IMR-90 (cell line): ENCODE data around the gene CEP68. TPM values are rescaled to one million over a fixed set of nuclear protein-coding genes. Genes with fewer than 3 reads are reported as not detected.

ENCODE experiments used
- ATAC-seq: fragments of 200-7000 bp; cut with Tn5 transposase; 2 replicates; pipeline ENCODE4 v1.9.1; 2020; ENCODE audit warnings: low read depth, mild to moderate bottlenecking, moderate library complexity
- BruUV-seq: library from RNA; stranded (reverse); fragments of 400-500 nt; replicated peaks from 2 replicates; lab custom pipeline; 2021; lab: Mats Ljungman, UMichigan
- CTCF ChIA-PET: fragments of 300-600 bp; formaldehyde crosslinking; extraction: SDS; loops from one replicate; lab custom pipeline; 2021; ENCODE audit warnings: antibody characterized with exemption; lab: Yijun Ruan, JAX
- POLR2A ChIA-PET: fragments of 300-600 bp; sonication (Branson Sonifier 250); formaldehyde crosslinking; loops from one replicate; lab custom pipeline; 2022; ENCODE audit warnings: antibody characterized with exemption; ENCODE audit not compliant: unreplicated experiment; lab: Charles Lee
- DNase-seq: peaks from one replicate; pipeline ENCODE4 v3.0.0; 2013
- H2AFZ ChIP-seq: replicated peaks from 2 replicates; pipeline ENCODE3; 2013; ENCODE audit warnings: low read length, mild to moderate bottlenecking; ENCODE audit not compliant: poor library complexity
- H2AK5ac ChIP-seq: 2 replicates; pipeline ENCODE4 v1.6.1; 2013; ENCODE audit warnings: low read depth, low read length, inconsistent platforms
- H2AK9ac ChIP-seq: replicated peaks from 2 replicates; pipeline ENCODE3; 2013; ENCODE audit warnings: mild to moderate bottlenecking, low read depth, low read length, moderate library complexity; ENCODE audit not compliant: poor library complexity
- H2BK120ac ChIP-seq: 2 replicates; pipeline ENCODE4 v1.6.1; 2013; ENCODE audit warnings: low read depth, low read length, inconsistent platforms
- H2BK15ac ChIP-seq: 3 replicates; pipeline ENCODE4 v1.6.1; 2013; ENCODE audit warnings: low read depth, low read length, inconsistent platforms
- H2BK20ac ChIP-seq: 2 replicates; pipeline ENCODE4 v1.6.1; 2013; ENCODE audit warnings: low read depth, mild to moderate bottlenecking, inconsistent platforms, low read length, moderate library complexity
- H2BK5ac ChIP-seq: 2 replicates; pipeline ENCODE4 v1.6.1; 2013; ENCODE audit warnings: mild to moderate bottlenecking, low read depth, low read length, inconsistent platforms; ENCODE audit not compliant: poor library complexity, severe bottlenecking
- H3K14ac ChIP-seq: replicated peaks from 2 replicates; pipeline ENCODE4 v1.6.1; 2013; ENCODE audit warnings: low read depth, low read length, inconsistent platforms
- H3K18ac ChIP-seq: 2 replicates; pipeline ENCODE4 v1.6.1; 2013; ENCODE audit warnings: low read depth, low read length, control low read depth
- H3K23ac ChIP-seq: 2 replicates; pipeline ENCODE4 v1.6.1; 2013; ENCODE audit warnings: low read depth, low read length, inconsistent platforms
- H3K27ac ChIP-seq: 2 replicates; pipeline ENCODE4 v1.5.1; 2013; ENCODE audit warnings: mild to moderate bottlenecking, control low read depth, low read length; ENCODE audit not compliant: insufficient read depth
- H3K27me3 ChIP-seq: 2 replicates; pipeline ENCODE4 v1.6.1; 2013; ENCODE audit warnings: low read length; ENCODE audit not compliant: control insufficient read depth, insufficient read depth
- H3K36me3 ChIP-seq: 2 replicates; pipeline ENCODE4 v1.6.1; 2013; ENCODE audit warnings: low read length, mixed read lengths; ENCODE audit not compliant: control insufficient read depth, insufficient read depth
- H3K4ac ChIP-seq: 2 replicates; pipeline ENCODE4 v1.6.1; 2013; ENCODE audit warnings: low read depth, low read length, inconsistent platforms
- H3K4me1 ChIP-seq: 2 replicates; pipeline ENCODE4 v1.6.1; 2013; ENCODE audit warnings: low read length, mixed read lengths; ENCODE audit not compliant: control insufficient read depth, insufficient read depth
- H3K4me2 ChIP-seq: 2 replicates; pipeline ENCODE4 v1.6.1; 2013; ENCODE audit warnings: low read depth, mild to moderate bottlenecking, control low read depth, low read length, moderate library complexity
- H3K4me3 ChIP-seq: 2 replicates; pipeline ENCODE4 v1.5.1; 2013; ENCODE audit warnings: low read depth, mild to moderate bottlenecking, control low read depth, low read length, moderate library complexity; ENCODE audit not compliant: insufficient read depth
- H3K56ac ChIP-seq: 2 replicates; pipeline ENCODE4 v1.6.1; 2013; ENCODE audit warnings: low read length, inconsistent platforms; ENCODE audit not compliant: insufficient read depth; ENCODE audit errors: extremely low read depth
- H3K79me1 ChIP-seq, 2 experiments: 2 replicates each; pipeline ENCODE4 v1.6.1; 2013; ENCODE audit warnings: low read length in 2 of 2, inconsistent platforms in 1 of 2, low read depth in 1 of 2
- H3K9ac ChIP-seq: 2 replicates; pipeline ENCODE4 v1.6.1; 2013; ENCODE audit warnings: low read depth, low read length, control low read depth
- H3K9me1 ChIP-seq: 2 replicates; pipeline ENCODE4 v1.6.1; 2013; ENCODE audit warnings: low read length, inconsistent platforms; ENCODE audit not compliant: insufficient read depth
- H3K9me3 ChIP-seq: 2 replicates; pipeline ENCODE4 v1.6.1; 2013; ENCODE audit warnings: low read length; ENCODE audit not compliant: control insufficient read depth, insufficient read depth
- H4K20me1 ChIP-seq: 2 replicates; pipeline ENCODE4 v1.6.1; 2013; ENCODE audit warnings: low read length, inconsistent platforms; ENCODE audit not compliant: insufficient read depth
- H4K5ac ChIP-seq: 2 replicates; pipeline ENCODE4 v1.6.1; 2013; ENCODE audit warnings: mild to moderate bottlenecking, low read depth, low read length, control low read depth
- H4K8ac ChIP-seq, 2 experiments: 2 replicates each; pipeline ENCODE4 v1.6.1; 2013; ENCODE audit warnings: low read depth in 2 of 2, low read length in 2 of 2, control low read depth in 1 of 2, inconsistent platforms in 1 of 2
- H4K91ac ChIP-seq: 2 replicates; pipeline ENCODE4 v1.6.1; 2013; ENCODE audit warnings: low read depth, low read length, inconsistent platforms; ENCODE audit not compliant: insufficient read depth
- BHLHE40 ChIP-seq: fragments of 150-350 bp; IDR thresholded peaks from 2 replicates; pipeline ENCODE4 v1.6.1; 2016; ENCODE audit warnings: mild to moderate bottlenecking, low read depth, low read length
- CEBPB ChIP-seq: IDR thresholded peaks from 2 replicates; pipeline ENCODE4 v1.6.1; 2012; ENCODE audit warnings: low read depth, low read length, improper control_type of control experiment
- CHD1 ChIP-seq: IDR thresholded peaks from 2 replicates; pipeline ENCODE4 v1.6.1; 2012; ENCODE audit warnings: low read depth, low read length, improper control_type of control experiment
- FOS ChIP-seq: fragments of 150-350 bp; IDR thresholded peaks from 2 replicates; pipeline ENCODE4 v1.6.1; 2016; ENCODE audit warnings: low read depth, low read length
- MAFK ChIP-seq: IDR thresholded peaks from 2 replicates; pipeline ENCODE4 v1.6.1; 2012; ENCODE audit warnings: low read depth, low read length, improper control_type of control experiment
- MAZ ChIP-seq: IDR thresholded peaks from 2 replicates; pipeline ENCODE4 v1.6.1; 2012; ENCODE audit warnings: low read depth, mild to moderate bottlenecking, low read length, improper control_type of control experiment, moderate library complexity, borderline replicate concordance
- MXI1 ChIP-seq: IDR thresholded peaks from 2 replicates; pipeline ENCODE4 v1.6.1; 2012; ENCODE audit warnings: low read depth, mild to moderate bottlenecking, low read length, moderate library complexity, borderline replicate concordance
- NFE2L2 ChIP-seq: fragments of 150-350 bp; IDR thresholded peaks from 2 replicates; pipeline ENCODE4 v1.6.1; 2016; ENCODE audit warnings: low read depth, mild to moderate bottlenecking, low read length
- POLR2A ChIP-seq: IDR thresholded peaks from 2 replicates; pipeline ENCODE4 v1.6.1; 2012; ENCODE audit warnings: mild to moderate bottlenecking, low read depth, low read length
- RAD21 ChIP-seq: IDR thresholded peaks from 2 replicates; pipeline ENCODE4 v1.6.1; 2012; ENCODE audit warnings: low read length, improper control_type of control experiment
- RCOR1 ChIP-seq: IDR thresholded peaks from 2 replicates; pipeline ENCODE4 v1.6.1; 2012; ENCODE audit warnings: mild to moderate bottlenecking, low read length, improper control_type of control experiment; ENCODE audit not compliant: insufficient replicate concordance
- RFX5 ChIP-seq: IDR thresholded peaks from 2 replicates; pipeline ENCODE4 v1.8.0; 2012; ENCODE audit warnings: low read depth, mild to moderate bottlenecking, low read length, moderate library complexity
- SMC3 ChIP-seq: fragments of 150-350 bp; IDR thresholded peaks from 2 replicates; pipeline ENCODE4 v1.6.1; 2016; ENCODE audit warnings: low read depth, mild to moderate bottlenecking, antibody characterized with exemption, low read length, moderate library complexity
- WGBS, 2 experiments: methylation state at CpG; one replicate each; pipeline versions ENCODE4 v1.1.5 to v1.1.7; 2013; ENCODE audit warnings: missing lambda C conversion rate in 2 of 2; ENCODE audit not compliant: insufficient read length in 1 of 2; ENCODE audit errors: extremely low coverage in 2 of 2; 5-methylcytosine and 5-hydroxymethylcytosine counted together
- dilution Hi-C: fragments of 300-500 bp; cut with HindIII; formaldehyde crosslinking; loops from one replicate; pipeline ENCODE4 v1.14.3; 2018; ENCODE audit warnings: low sequenced_read_pairs; ENCODE audit not compliant: unreplicated experiment
- in situ Hi-C: fragments of 300-500 bp; cut with MboI; formaldehyde crosslinking; loops from 3 replicates; pipeline ENCODE4 v1.14.3; 2019; ENCODE audit warnings: low sequenced_read_pairs, inconsistent platforms, mixed read lengths
- intact Hi-C: fragments of 100-400 bp; cut with micrococcal nuclease; formaldehyde crosslinking; loops from 2 replicates; pipeline ENCODE4 v1.10.0; 2022
- polyA plus RNA-seq, 3 experiments: library from polyadenylated mRNA; depleted of rRNA; stranded (reverse); fragments of >200 nt; gene quantifications; 2 replicates each; pipeline ENCODE4 v1.2.3, GENCODE V29; 2012; ENCODE audit warnings: low replicate concordance in 1 of 3
- total RNA-seq: library from RNA; depleted of rRNA; stranded (reverse); fragments of >200 nt; gene quantifications from 2 replicates; pipeline ENCODE4 v1.2.3, GENCODE V29; 2012
- TF ChIP-seq, protein P1 (sequence below): fragments of 150-350 bp; IDR thresholded peaks from 2 replicates; pipeline ENCODE4 v1.6.1; 2017; ENCODE audit warnings: mild to moderate bottlenecking, antibody characterized with exemption, low read length, low read depth
- TF ChIP-seq, protein P2 (sequence below): conservative IDR thresholded peaks from 2 replicates; pipeline ENCODE4 v1.5.1; 2012; ENCODE audit warnings: mild to moderate bottlenecking, low read depth, low read length, improper control_type of control experiment
- TF ChIP-seq, protein P3 (sequence below): fragments of 150-350 bp; IDR thresholded peaks from 2 replicates; pipeline ENCODE4 v1.6.1; 2016; ENCODE audit warnings: low read depth, mild to moderate bottlenecking, low read length, moderate library complexity, borderline replicate concordance

CEP68 gene
- total and polyA plus RNA-seq, 2 of the 4 experiments (the other 2 are of a cell fraction), result 5.5 to 5.6 TPM

DNA sequence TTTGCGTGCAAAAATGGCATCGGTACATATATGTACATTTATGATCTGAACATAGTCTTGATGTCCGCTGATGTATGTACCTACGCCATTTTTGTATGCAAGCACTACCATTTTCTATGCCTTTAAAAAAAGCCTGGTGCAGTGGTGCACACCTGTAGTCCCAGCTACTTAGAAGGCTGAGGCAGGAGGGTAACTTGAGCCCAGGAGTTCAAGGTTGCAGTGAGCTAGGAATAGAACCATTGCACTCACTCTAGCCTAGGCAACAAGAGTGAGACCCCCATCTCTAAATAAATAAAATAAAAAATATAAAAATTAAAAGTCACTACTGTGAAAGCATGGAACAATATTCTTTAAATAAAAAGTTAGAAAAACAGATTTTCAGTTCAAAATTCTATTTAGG lies 57.0 kb downstream of the CEP68 start:
- Histone ChIP-seq H2BK15ac (no peak overlapping the region), H3K9ac (no peak overlapping the region), H2BK20ac (no peak overlapping the region), H3K27ac (no peak overlapping the region), H4K8ac (no peak overlapping the region), H3K18ac (no peak overlapping the region), H3K9me3 (no peaks in the 10 kb centered on the region), H3K4me3 (no peak overlapping the region), H3K79me1 (peaks cover 2 to 53% of the 10 kb centered on the region in 2 experiments; a peak in 3 of 4 replicates), H3K27me3 (no peaks in the 10 kb centered on the region), H3K4me2 (no peak overlapping the region), H3K4me1 (peaks cover 4% of the 10 kb centered on the region), H4K5ac (no peak overlapping the region), H2AFZ (no peak overlapping the region), H3K23ac (no peak overlapping the region), H3K36me3 (peaks cover 2% of the 10 kb centered on the region; the same call in 1 of the 2 replicates), H4K91ac (no peak overlapping the region), H2AK9ac (no peak overlapping the region), H3K14ac (no peak overlapping the region), H3K4ac (no peak overlapping the region), H3K56ac (no peak overlapping the region), H4K20me1 (peaks cover 99% of the 10 kb centered on the region), H2BK5ac (no peak overlapping the region), H2AK5ac (no peak overlapping the region), H2BK120ac (no peak overlapping the region), H3K9me1 (peaks cover 13% of the 10 kb centered on the region)
- intact Hi-C loops, result no loop called here
- ATAC-seq (no peak), DNase-seq (no peak)
- no CpG with 5 or more reads among the region's 4 CpGs for WGBS, 2 experiments
- ChIA-PET CTCF (no interaction called here), POLR2A (no interaction called here)
- no TSS peak for BruUV-seq
- in situ Hi-C loops, result no loop called here
- no peak for TF ChIP-seq NFE2L2
- TF ChIP-seq RCOR1, result no peak
- no peak for TF ChIP-seq FOS
- TF ChIP-seq, protein P1, sequence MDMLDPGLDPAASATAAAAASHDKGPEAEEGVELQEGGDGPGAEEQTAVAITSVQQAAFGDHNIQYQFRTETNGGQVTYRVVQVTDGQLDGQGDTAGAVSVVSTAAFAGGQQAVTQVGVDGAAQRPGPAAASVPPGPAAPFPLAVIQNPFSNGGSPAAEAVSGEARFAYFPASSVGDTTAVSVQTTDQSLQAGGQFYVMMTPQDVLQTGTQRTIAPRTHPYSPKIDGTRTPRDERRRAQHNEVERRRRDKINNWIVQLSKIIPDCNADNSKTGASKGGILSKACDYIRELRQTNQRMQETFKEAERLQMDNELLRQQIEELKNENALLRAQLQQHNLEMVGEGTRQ, result no peak
- no peak for TF ChIP-seq RFX5
- TF ChIP-seq CHD1, result no peak
- no peak for TF ChIP-seq MAZ
- TF ChIP-seq, protein P2, sequence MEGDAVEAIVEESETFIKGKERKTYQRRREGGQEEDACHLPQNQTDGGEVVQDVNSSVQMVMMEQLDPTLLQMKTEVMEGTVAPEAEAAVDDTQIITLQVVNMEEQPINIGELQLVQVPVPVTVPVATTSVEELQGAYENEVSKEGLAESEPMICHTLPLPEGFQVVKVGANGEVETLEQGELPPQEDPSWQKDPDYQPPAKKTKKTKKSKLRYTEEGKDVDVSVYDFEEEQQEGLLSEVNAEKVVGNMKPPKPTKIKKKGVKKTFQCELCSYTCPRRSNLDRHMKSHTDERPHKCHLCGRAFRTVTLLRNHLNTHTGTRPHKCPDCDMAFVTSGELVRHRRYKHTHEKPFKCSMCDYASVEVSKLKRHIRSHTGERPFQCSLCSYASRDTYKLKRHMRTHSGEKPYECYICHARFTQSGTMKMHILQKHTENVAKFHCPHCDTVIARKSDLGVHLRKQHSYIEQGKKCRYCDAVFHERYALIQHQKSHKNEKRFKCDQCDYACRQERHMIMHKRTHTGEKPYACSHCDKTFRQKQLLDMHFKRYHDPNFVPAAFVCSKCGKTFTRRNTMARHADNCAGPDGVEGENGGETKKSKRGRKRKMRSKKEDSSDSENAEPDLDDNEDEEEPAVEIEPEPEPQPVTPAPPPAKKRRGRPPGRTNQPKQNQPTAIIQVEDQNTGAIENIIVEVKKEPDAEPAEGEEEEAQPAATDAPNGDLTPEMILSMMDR, result no peak
- TF ChIP-seq, protein P3, sequence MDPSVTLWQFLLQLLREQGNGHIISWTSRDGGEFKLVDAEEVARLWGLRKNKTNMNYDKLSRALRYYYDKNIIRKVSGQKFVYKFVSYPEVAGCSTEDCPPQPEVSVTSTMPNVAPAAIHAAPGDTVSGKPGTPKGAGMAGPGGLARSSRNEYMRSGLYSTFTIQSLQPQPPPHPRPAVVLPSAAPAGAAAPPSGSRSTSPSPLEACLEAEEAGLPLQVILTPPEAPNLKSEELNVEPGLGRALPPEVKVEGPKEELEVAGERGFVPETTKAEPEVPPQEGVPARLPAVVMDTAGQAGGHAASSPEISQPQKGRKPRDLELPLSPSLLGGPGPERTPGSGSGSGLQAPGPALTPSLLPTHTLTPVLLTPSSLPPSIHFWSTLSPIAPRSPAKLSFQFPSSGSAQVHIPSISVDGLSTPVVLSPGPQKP, result no peak
- no peak for TF ChIP-seq MXI1
- TF ChIP-seq BHLHE40, result no peak
- TF ChIP-seq MAFK, result no peak
- TF ChIP-seq RAD21, result no peak
- no peak for TF ChIP-seq CEBPB
- TF ChIP-seq SMC3, result no peak
- no peak for TF ChIP-seq POLR2A
- dilution Hi-C loops, result no loop called here
